Hepatocyte (in vitro differentiated cells): ENCODE results near the gene RAB4A.

Experiments
- CTCF ChIP-seq: fragments of 200-600 bp; sonication (generic); IDR thresholded peaks from 2 replicates; pipeline ENCODE4 v1.5.1; 2016; ENCODE audit warnings: antibody characterized with exemption, mild to moderate bottlenecking; ENCODE audit not compliant: poor library complexity
- EZH2 ChIP-seq: fragments of 200-600 bp; sonication (generic); IDR thresholded peaks from 2 replicates; pipeline ENCODE4 v1.6.1; 2016; ENCODE audit warnings: antibody characterized with exemption, mild to moderate bottlenecking, borderline replicate concordance
- EZH2phosphoT487 ChIP-seq: fragments of 200-600 bp; sonication (generic); IDR thresholded peaks from one replicate; pipeline ENCODE4 v1.6.1; 2018; ENCODE audit warnings: antibody characterized with exemption, mild to moderate bottlenecking, low read depth, moderate library complexity; ENCODE audit not compliant: unreplicated experiment, severe bottlenecking

GRCh38 chr1:229230140-229230892, 40.6 kb upstream of the RAB4A start:
- TF ChIP-seq CTCF (no peak), EZH2 (no peak), EZH2phosphoT487 (no peak)
